GM21717 (cell line): Measurements from ENCODE around the gene MTMR1.

Source experiments
- ATAC-seq: cut with Tn5 transposase; IDR thresholded peaks from one replicate; pipeline ENCODE4 v1.9.1; 2021; ENCODE audit warnings: mild to moderate bottlenecking, moderate library complexity; ENCODE audit not compliant: unreplicated experiment

The MTMR1 gene

GRCh38 chrX:150761819-150762216, 68.6 kb downstream of the MTMR1 start:
- ATAC-seq: no peak

- no peak for ATAC-seq
Measured at GRCh38 chrX:150762258-150763165, 69.3 kb downstream of the MTMR1 start.

- ATAC-seq: no peak
Measured at GRCh38 chrX:150763303-150763797, 70.2 kb downstream of the MTMR1 start.

GRCh38 chrX:150763810-150764209, 70.6 kb downstream of the MTMR1 start:
- ATAC-seq: no peak

GRCh38 chrX:150765237-150765636, 72.0 kb downstream of the MTMR1 start:
- ATAC-seq: no peak

- ATAC-seq: no peak
Measured at GRCh38 chrX:150765782-150766350, 72.7 kb downstream of the MTMR1 start.

- no peak for ATAC-seq
Measured at GRCh38 chrX:150766351-150767044, 73.3 kb downstream of the MTMR1 start.

GRCh38 chrX:150767045-150767395, 73.8 kb downstream of the MTMR1 start:
- no peak for ATAC-seq

GRCh38 chrX:150767475-150768131, 74.4 kb downstream of the MTMR1 start:
- no peak for ATAC-seq

GRCh38 chrX:150768132-150768485, 74.9 kb downstream of the MTMR1 start:
- no peak for ATAC-seq

- no peak for ATAC-seq
Measured at GRCh38 chrX:150768580-150769190, 75.5 kb downstream of the MTMR1 start.

- no peak for ATAC-seq
Measured at GRCh38 chrX:150769408-150769807, 76.2 kb downstream of the MTMR1 start.

- no peak for ATAC-seq
Measured at GRCh38 chrX:150770623-150771022, 77.4 kb downstream of the MTMR1 start.

- no peak for ATAC-seq
Measured at GRCh38 chrX:150771116-150771515, 77.9 kb downstream of the MTMR1 start.

- ATAC-seq: peak; percentile 78
Measured at GRCh38 chrX:150772150-150772970, 79.2 kb downstream of the MTMR1 start.

- ATAC-seq: no peak
Measured at GRCh38 chrX:150773117-150773516, 79.9 kb downstream of the MTMR1 start.

- no peak for ATAC-seq
Measured at GRCh38 chrX:150773634-150774033, 80.4 kb downstream of the MTMR1 start.

GRCh38 chrX:150774798-150775568, 81.8 kb downstream of the MTMR1 start:
- ATAC-seq: no peak
